Stimulated activated CD4-positive, alpha-beta T cell treated with anti-CD3 and anti-CD28 coated beads, Interleukin-4, amount 100 ng/mL, for 24 hours (primary cell): Measurements from ENCODE around the gene DDX42.

Source experiments
- DNase-seq: peaks from one replicate; pipeline ENCODE4 v3.0.0-alpha.2; 2020

The DDX42 gene

GRCh38 chr17:63774141-63774968 is at the start of gene DDX42:
DDX42 (plus strand) TSS chr17:63774170; CDS start chr17:63787050, 12,880 bp downstream.
- DNase-seq, result peak; percentile 92

- no peak for DNase-seq
Measured at GRCh38 chr17:63735691-63736090, 38.3 kb upstream of the DDX42 start.

- no peak for DNase-seq
Measured at GRCh38 chr17:63740464-63741142, 33.4 kb upstream of the DDX42 start.

- DNase-seq, result no peak
Measured at GRCh38 chr17:63741143-63741407, 32.9 kb upstream of the DDX42 start.

GRCh38 chr17:63741408-63742173 is 32.4 kb upstream of the DDX42 start, which contains the start of gene STRADA:
STRADA (minus strand) TSS chr17:63741799; CDS start chr17:63728369, 13,430 bp downstream.
- peak; percentile 99 for DNase-seq

GRCh38 chr17:63751806-63752205 is 22.2 kb upstream of the DDX42 start:
- DNase-seq, result peak; percentile 11

GRCh38 chr17:63752707-63753106 is 21.3 kb upstream of the DDX42 start:
- no peak for DNase-seq

- DNase-seq, result no peak
Measured at GRCh38 chr17:63753215-63753614, 20.8 kb upstream of the DDX42 start.

- DNase-seq, result no peak
Measured at GRCh38 chr17:63754046-63754445, 19.9 kb upstream of the DDX42 start.

- no peak for DNase-seq
Measured at GRCh38 chr17:63758428-63758827, 15.5 kb upstream of the DDX42 start.

- no peak for DNase-seq
Measured at GRCh38 chr17:63760771-63761539, 13.0 kb upstream of the DDX42 start.

- DNase-seq, result no peak
Measured at GRCh38 chr17:63762161-63763078, 11.6 kb upstream of the DDX42 start.

- DNase-seq, result no peak
Measured at GRCh38 chr17:63764716-63765115, 9.3 kb upstream of the DDX42 start.

- DNase-seq, result no peak
Measured at GRCh38 chr17:63766754-63767153, 7.2 kb upstream of the DDX42 start.

GRCh38 chr17:63768433-63768832 is 5.5 kb upstream of the DDX42 start:
- DNase-seq, result no peak

GRCh38 chr17:63772801-63773271 is 1.1 kb upstream of the DDX42 start:
- DNase-seq, result no peak

- DNase-seq, result peak; percentile 99
Measured at GRCh38 chr17:63773272-63774140, 464 bp upstream of the DDX42 start, which contains the start of gene CCDC47. CCDC47 (minus strand) TSS chr17:63773597; CDS start chr17:63766175, 7,422 bp downstream.

GRCh38 chr17:63774969-63775265 is 947 bp downstream of the DDX42 start:
- DNase-seq, result peak; percentile 18

- DNase-seq, result no peak
Measured at GRCh38 chr17:63775420-63775819, 1.4 kb downstream of the DDX42 start.

- no peak for DNase-seq
Measured at GRCh38 chr17:63780507-63780906, 6.5 kb downstream of the DDX42 start.

- no peak for DNase-seq
Measured at GRCh38 chr17:63780928-63781327, 7.0 kb downstream of the DDX42 start.
